PFSK-1 (cell line): ENCODE measurements around the gene TEX10.

Experiments used
- FOXP2 ChIP-seq: optimal IDR thresholded peaks from 2 replicates; pipeline ENCODE3; 2011; ENCODE audit warnings: borderline replicate concordance, control low read depth, inconsistent platforms; ENCODE audit not compliant: insufficient read depth; ENCODE audit errors: extremely low read length, extremely low read depth
- POLR2AphosphoS5 ChIP-seq: IDR thresholded peaks from 2 replicates; pipeline ENCODE4 v1.6.1; 2012; ENCODE audit warnings: low read depth, mild to moderate bottlenecking, control low read depth, low read length, moderate library complexity
- REST ChIP-seq, 2 experiments: IDR thresholded peaks; 2 replicates each; pipeline versions ENCODE4 v1.6.1 to v1.8.0; 2011 to 2012; ENCODE audit warnings: low read depth in 2 of 2, low read length in 2 of 2, control low read depth in 1 of 2, inconsistent platforms in 1 of 2, mild to moderate bottlenecking in 1 of 2, moderate library complexity in 1 of 2; ENCODE audit not compliant: insufficient read depth in 1 of 2
- SIN3A ChIP-seq: IDR thresholded peaks from 2 replicates; pipeline ENCODE4 v1.6.1; 2012; ENCODE audit warnings: mild to moderate bottlenecking, low read length, moderate library complexity, borderline replicate concordance; ENCODE audit not compliant: insufficient read depth
- TAF1 ChIP-seq: IDR thresholded peaks from 2 replicates; pipeline ENCODE4 v1.6.1; 2012; ENCODE audit warnings: low read length, control low read depth, borderline replicate concordance; ENCODE audit not compliant: insufficient read depth

Gene TEX10

GRCh38 chr9:100359057-100359456 is 6.3 kb upstream of the TEX10 start:
- TF ChIP-seq SIN3A = no peak
- TF ChIP-seq POLR2AphosphoS5 = no peak
- no peak for TF ChIP-seq FOXP2
- no peak for TF ChIP-seq REST (IDR thresholded peaks at IDR 0.05; ENCODE audit: insufficient read depth in 1 of 2, low read depth in 2 of 2, low read length in 2 of 2)
- no peak for TF ChIP-seq TAF1

GRCh38 chr9:100357501-100357900 is 4.8 kb upstream of the TEX10 start:
- no peak for TF ChIP-seq FOXP2
- no peak for TF ChIP-seq REST (IDR thresholded peaks at IDR 0.05; ENCODE audit: insufficient read depth in 1 of 2, low read depth in 2 of 2, low read length in 2 of 2)
- TF ChIP-seq POLR2AphosphoS5 = no peak
- TF ChIP-seq SIN3A = no peak
- TF ChIP-seq TAF1 = no peak

GRCh38 chr9:100355561-100355960 is 2.8 kb upstream of the TEX10 start:
- TF ChIP-seq TAF1 (no peak), SIN3A (no peak), REST (IDR thresholded peaks at IDR 0.05; ENCODE audit: insufficient read depth in 1 of 2, low read depth in 2 of 2, low read length in 2 of 2) (no peak), FOXP2 (no peak), POLR2AphosphoS5 (no peak)

GRCh38 chr9:100354121-100354800 is 1.5 kb upstream of the TEX10 start:
- TF ChIP-seq SIN3A (no peak), FOXP2 (no peak), TAF1 (no peak), POLR2AphosphoS5 (no peak), REST (IDR thresholded peaks at IDR 0.05; ENCODE audit: insufficient read depth in 1 of 2, low read depth in 2 of 2, low read length in 2 of 2) (no peak)
